Upper lobe of left lung (tissue), 6 donors: ENCODE results near the gene CNPY1. TPM values are rescaled to one million over a fixed set of nuclear protein-coding genes. Genes with fewer than 3 reads are reported as not detected.

ENCODE experiments used
- ATAC-seq, 2 donors: fragments of 200-7000 bp; cut with Tn5 transposase; one replicate each; pipeline ENCODE4 v1.9.1; 2022; ENCODE audit warnings: mild to moderate bottlenecking in 2 of 2, moderate library complexity in 2 of 2; ENCODE audit not compliant: low FRiP score in 2 of 2
- DNase-seq, 2 donors: peaks; one replicate each; pipeline ENCODE4 v3.0.0-alpha.2; 2019 to 2020
- H3K27ac ChIP-seq, 4 donors: fragments of 200-600 bp; sonication (generic); one replicate each; pipeline ENCODE4 v1.5.1; 2016 to 2019
- H3K27me3 ChIP-seq, 4 donors: fragments of 200-600 bp; sonication (generic); one replicate each; pipeline ENCODE4 v1.5.1; 2017 to 2019
- H3K36me3 ChIP-seq, 4 donors: fragments of 200-600 bp; sonication (generic); one replicate each; pipeline ENCODE4 v1.5.1; 2016 to 2019
- H3K4me1 ChIP-seq, 4 donors: fragments of 200-600 bp; sonication (generic); one replicate each; pipeline ENCODE4 v1.5.1; 2018 to 2019
- H3K4me3 ChIP-seq, 4 donors: fragments of 200-600 bp; sonication (generic); one replicate each; pipeline ENCODE4 v1.5.1; 2017 to 2019; ENCODE audit warnings: mild to moderate bottlenecking in 2 of 4, moderate library complexity in 1 of 4
- H3K9me3 ChIP-seq, 4 donors: fragments of 200-600 bp; sonication (generic); one replicate each; pipeline ENCODE4 v1.5.1; 2018 to 2019
- CTCF ChIP-seq, 6 experiments: fragments of 450-650 bp in 4 of 6; fragments of 200-600 bp in 2 of 6; sonication (generic) in 2 of 6; IDR thresholded peaks; one replicate each; pipeline ENCODE4 v1.5.1; 2016 to 2019; ENCODE audit warnings: antibody characterized with exemption in 6 of 6
- EP300 ChIP-seq, 4 donors: sonication (generic); formaldehyde crosslinking; IDR thresholded peaks; one replicate each; pipeline ENCODE4 v1.5.1; 2017; ENCODE audit warnings: antibody characterized with exemption in 4 of 4, control low read depth in 2 of 4
- POLR2A ChIP-seq, 4 donors: fragments of 450-650 bp; IDR thresholded peaks; one replicate each; pipeline ENCODE4 v1.5.1; 2016 to 2017; ENCODE audit warnings: antibody characterized with exemption in 4 of 4, mild to moderate bottlenecking in 2 of 4
- POLR2AphosphoS5 ChIP-seq, 2 donors: sonication (generic); formaldehyde crosslinking; IDR thresholded peaks; one replicate each; pipeline ENCODE4 v1.5.1; 2017; ENCODE audit warnings: antibody characterized with exemption in 2 of 2
- WGBS, 2 donors: methylation state at CpG; one replicate each; pipeline ENCODE4 v1.1.5; 2017 to 2018; 5-methylcytosine and 5-hydroxymethylcytosine counted together
- total RNA-seq, 6 donors: library from RNA; depleted of rRNA in 4 of 6; stranded (reverse); fragments of >200 nt in 4 of 6; gene quantifications; one replicate each; pipeline versions ENCODE4 v1.1.0 to v1.2.1, GENCODE V29; 2016 to 2021
- donor health status: DM: no; HTN: no; CAD: no; lungs with moderate emphysema.
- donor health status: DM: no; HTN: yes; CAD: no; lungs with severe emphysema.

CNPY1 gene
- total RNA-seq, 6 donors from 2014 or later: not detected

- no peak for TF ChIP-seq EP300 (IDR thresholded peaks at IDR 0.05)
- TF ChIP-seq POLR2A (IDR thresholded peaks at IDR 0.05): no peak
- no peak for TF ChIP-seq POLR2AphosphoS5 (IDR thresholded peaks at IDR 0.05)
- TF ChIP-seq CTCF (IDR thresholded peaks at IDR 0.05): no peak
- WGBS, 2 donors: 32 to 43% methylated on average over 13 of the region's 13 CpGs
- no peak overlapping the region for H3K4me3 ChIP-seq
- no peaks in the 10 kb centered on the region for H3K4me1 ChIP-seq
- DNase-seq: no peak
- no peaks in the 10 kb centered on the region for H3K36me3 ChIP-seq
- no peaks in the 10 kb centered on the region for H3K27me3 ChIP-seq
- no peak for ATAC-seq
- H3K27ac ChIP-seq: no peak overlapping the region
- no peaks in the 10 kb centered on the region for H3K9me3 ChIP-seq
Measured at GRCh38 chr7:155483245-155483644, 63.1 kb downstream of the CNPY1 start.

GRCh38 chr7:155482511-155483183 is 63.7 kb downstream of the CNPY1 start:
- ATAC-seq: no peak
- Histone ChIP-seq H3K4me1 (no peaks in the 10 kb centered on the region), H3K36me3 (no peaks in the 10 kb centered on the region), H3K27me3 (no peaks in the 10 kb centered on the region), H3K4me3 (no peak overlapping the region), H3K27ac (no peak overlapping the region), H3K9me3 (no peaks in the 10 kb centered on the region)
- 55 to 63% methylated on average over 16 to 17 of the region's 17 CpGs for WGBS, 2 donors
- no peak for TF ChIP-seq EP300 (IDR thresholded peaks at IDR 0.05)
- no peak for TF ChIP-seq CTCF (IDR thresholded peaks at IDR 0.05)
- TF ChIP-seq POLR2AphosphoS5 (IDR thresholded peaks at IDR 0.05): no peak
- no peak for TF ChIP-seq POLR2A (IDR thresholded peaks at IDR 0.05)
- peak in 1 of 2 donors; percentile 16 for DNase-seq

- Histone ChIP-seq H3K4me3 (no peak overlapping the region), H3K4me1 (no peaks in the 10 kb centered on the region), H3K9me3 (no peaks in the 10 kb centered on the region), H3K36me3 (no peaks in the 10 kb centered on the region), H3K27me3 (no peaks in the 10 kb centered on the region), H3K27ac (no peak overlapping the region)
- DNase-seq (no peak), ATAC-seq (no peak)
- TF ChIP-seq POLR2A (IDR thresholded peaks at IDR 0.05): no peak
- no peak for TF ChIP-seq POLR2AphosphoS5 (IDR thresholded peaks at IDR 0.05)
- no peak for TF ChIP-seq EP300 (IDR thresholded peaks at IDR 0.05)
- TF ChIP-seq CTCF (IDR thresholded peaks at IDR 0.05): no peak
- 89 to 93% methylated on average over 10 to 11 of the region's 11 CpGs for WGBS, 2 donors
Measured at GRCh38 chr7:155481764-155482163, 64.6 kb downstream of the CNPY1 start.

- H3K4me3 ChIP-seq: no peak overlapping the region
- no peak for ATAC-seq
- no peaks in the 10 kb centered on the region for H3K36me3 ChIP-seq
- H3K4me1 ChIP-seq: peaks cover 0 to 5% (median 0%) of the 10 kb centered on the region in 4 donors
- no peak overlapping the region for H3K27ac ChIP-seq
- TF ChIP-seq POLR2A (IDR thresholded peaks at IDR 0.05): no peak
- no peak for TF ChIP-seq EP300 (IDR thresholded peaks at IDR 0.05)
- TF ChIP-seq CTCF (IDR thresholded peaks at IDR 0.05): no peak
- TF ChIP-seq POLR2AphosphoS5 (IDR thresholded peaks at IDR 0.05): no peak
- DNase-seq: no peak
- 61 to 73% methylated on average over 4 of the region's 4 CpGs for WGBS, 2 donors
- H3K27me3 ChIP-seq: peaks cover 0 to 12% (median 6%) of the 10 kb centered on the region in 4 donors
- H3K9me3 ChIP-seq: peaks cover 0 to 6% (median 0%) of the 10 kb centered on the region in 4 donors
Measured at GRCh38 chr7:155477476-155477875, 68.9 kb downstream of the CNPY1 start.

- Histone ChIP-seq H3K27me3 (peaks cover 0 to 62% (median 44%) of the 10 kb centered on the region in 4 donors), H3K4me3 (no peak overlapping the region), H3K36me3 (no peaks in the 10 kb centered on the region), H3K4me1 (peaks cover 9 to 27% (median 18%) of the 10 kb centered on the region in 4 donors), H3K9me3 (peaks cover 0 to 6% (median 0%) of the 10 kb centered on the region in 4 donors), H3K27ac (no peak overlapping the region)
- DNase-seq (peak in 1 of 2 donors; percentile 32), ATAC-seq (no peak)
- WGBS, 2 donors: 12 to 13% methylated on average over 11 of the region's 11 CpGs
- no peak for TF ChIP-seq EP300 (IDR thresholded peaks at IDR 0.05)
Measured at GRCh38 chr7:155471718-155472117, 74.6 kb downstream of the CNPY1 start.
